ENCODE results near the gene LDB2.

- TF ChIP-seq ZNF384 (IDR thresholded peaks at IDR 0.05) (no peak), HDGF (IDR thresholded peaks at IDR 0.05; ENCODE audit: borderline replicate concordance) (no peak), SP1 (IDR thresholded peaks at IDR 0.05) (no peak)
- TF ChIP-seq, protein P1, sequence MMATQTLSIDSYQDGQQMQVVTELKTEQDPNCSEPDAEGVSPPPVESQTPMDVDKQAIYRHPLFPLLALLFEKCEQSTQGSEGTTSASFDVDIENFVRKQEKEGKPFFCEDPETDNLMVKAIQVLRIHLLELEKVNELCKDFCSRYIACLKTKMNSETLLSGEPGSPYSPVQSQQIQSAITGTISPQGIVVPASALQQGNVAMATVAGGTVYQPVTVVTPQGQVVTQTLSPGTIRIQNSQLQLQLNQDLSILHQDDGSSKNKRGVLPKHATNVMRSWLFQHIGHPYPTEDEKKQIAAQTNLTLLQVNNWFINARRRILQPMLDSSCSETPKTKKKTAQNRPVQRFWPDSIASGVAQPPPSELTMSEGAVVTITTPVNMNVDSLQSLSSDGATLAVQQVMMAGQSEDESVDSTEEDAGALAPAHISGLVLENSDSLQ (IDR thresholded peaks at IDR 0.05), result no peak
Observed at GRCh38 chr4:16826406-16826910, 72.0 kb downstream of the LDB2 start.
